ENCODE measurements around the gene BIN1. TPM values are rescaled to one million over a fixed set of nuclear protein-coding genes. Genes with fewer than 3 reads are reported as not detected.

The BIN1 gene
- polyA plus RNA-seq, 1 donor from 2014 or later = 61.9 TPM

- Histone ChIP-seq H3K9ac (ENCODE audit: low read length) (no peak overlapping the region), H3K27ac (ENCODE audit: low read length) (no peak overlapping the region)
Measured at GRCh38 chr2:127000194-127000593, 106.8 kb downstream of the BIN1 start.

GRCh38 chr2:126999106-126999756 is 107.7 kb downstream of the BIN1 start:
- Histone ChIP-seq H3K79me2 (replicated peaks; ENCODE audit: insufficient read depth, low read length) (no peaks in the 10 kb centered on the region), H3K27ac (ENCODE audit: low read length) (no peak overlapping the region), H3K9me3 (ENCODE audit: low read length) (no peaks in the 10 kb centered on the region), H2AFZ (ENCODE audit: low read depth, low read length) (no peak overlapping the region), H3K9ac (ENCODE audit: low read length) (no peak overlapping the region), H3F3A (ENCODE audit: insufficient read depth, low read length, poor library complexity, severe bottlenecking) (no peaks in the 10 kb centered on the region), H3K4me2 (ENCODE audit: low read length) (no peak overlapping the region), H3K27me3 (ENCODE audit: insufficient read depth, low read depth, low read length) (no peaks in the 10 kb centered on the region), H3K4me3 (ENCODE audit: low read length) (no peak overlapping the region), H4K20me1 (ENCODE audit: insufficient read depth) (no peaks in the 10 kb centered on the region), H3K36me3 (ENCODE audit: insufficient read depth, low read length) (no peaks in the 10 kb centered on the region), H3K9me2 (ENCODE audit: insufficient read depth, low read length) (no peaks in the 10 kb centered on the region)
- TF ChIP-seq RAD21 (conservative IDR thresholded peaks at IDR 0.05) (no peak), CTCF (IDR thresholded peaks at IDR 0.05; ENCODE audit: poor library complexity, severe bottlenecking) (no peak), SMC3 (conservative IDR thresholded peaks at IDR 0.05; ENCODE audit: poor library complexity) (no peak), EZH2 (IDR thresholded peaks at IDR 0.05; ENCODE audit: borderline replicate concordance, insufficient read depth, low read length, poor library complexity, severe bottlenecking) (no peak), EP300 (conservative IDR thresholded peaks at IDR 0.05; ENCODE audit: poor library complexity, severe bottlenecking) (no peak), TAF1 (IDR thresholded peaks at IDR 0.05; ENCODE audit: low read depth) (no peak)

More at GRCh38 chr2:127000194-127000593, 106.8 kb downstream of the BIN1 start:
- Histone ChIP-seq H2AFZ (ENCODE audit: low read depth, low read length) (no peak overlapping the region), H3K9me3 (ENCODE audit: low read length) (no peaks in the 10 kb centered on the region), H3F3A (ENCODE audit: insufficient read depth, low read length, poor library complexity, severe bottlenecking) (no peaks in the 10 kb centered on the region), H4K20me1 (ENCODE audit: insufficient read depth) (no peaks in the 10 kb centered on the region), H3K4me3 (ENCODE audit: low read length) (no peak overlapping the region), H3K4me2 (ENCODE audit: low read length) (no peak overlapping the region), H3K79me2 (replicated peaks; ENCODE audit: insufficient read depth, low read length) (no peaks in the 10 kb centered on the region), H3K27me3 (ENCODE audit: insufficient read depth, low read depth, low read length) (no peaks in the 10 kb centered on the region), H3K9me2 (ENCODE audit: insufficient read depth, low read length) (no peaks in the 10 kb centered on the region), H3K36me3 (ENCODE audit: insufficient read depth, low read length) (no peaks in the 10 kb centered on the region)
- TF ChIP-seq POLR2AphosphoS5 (IDR thresholded peaks at IDR 0.05) = no peak
- no peak for TF ChIP-seq MXI1 (conservative IDR thresholded peaks at IDR 0.05; ENCODE audit: poor library complexity, severe bottlenecking)
- TF ChIP-seq EZH2 (IDR thresholded peaks at IDR 0.05; ENCODE audit: borderline replicate concordance, insufficient read depth, low read length, poor library complexity, severe bottlenecking) = no peak
- TF ChIP-seq SMC3 (conservative IDR thresholded peaks at IDR 0.05; ENCODE audit: poor library complexity) = no peak
- no peak for TF ChIP-seq CTCF (IDR thresholded peaks at IDR 0.05; ENCODE audit: poor library complexity, severe bottlenecking)
- TF ChIP-seq EP300 (conservative IDR thresholded peaks at IDR 0.05; ENCODE audit: poor library complexity, severe bottlenecking) = no peak
- TF ChIP-seq RAD21 (conservative IDR thresholded peaks at IDR 0.05) = no peak
- no peak for TF ChIP-seq TAF1 (IDR thresholded peaks at IDR 0.05; ENCODE audit: low read depth)
- TF ChIP-seq REST (IDR thresholded peaks at IDR 0.05; ENCODE audit: borderline replicate concordance) = no peak
